Keratinocyte (primary cell): Measurements from ENCODE around the gene NTNG2. TPM values are rescaled to one million over a fixed set of nuclear protein-coding genes. Genes with fewer than 3 reads are reported as not detected.

Experiments used
- DNase-seq: peaks from one replicate; pipeline ENCODE4 v3.0.0-alpha.2; 2011; ENCODE audit warnings: low read depth, missing footprints, low spot score
- FAIRE-seq: peaks from 2 replicates; lab custom pipeline; 2011; peaks lifted over from hg19 to GRCh38; lab: Jason Lieb, UNC
- H2AFZ ChIP-seq: 2 replicates; pipeline ENCODE4 v1.6.0; 2012; ENCODE audit warnings: low read length, control low read depth, inconsistent platforms; ENCODE audit not compliant: control insufficient read depth
- H3K27ac ChIP-seq: 2 replicates; pipeline ENCODE4 v1.5.1; 2011; ENCODE audit warnings: low read length; ENCODE audit not compliant: control insufficient read depth, insufficient read depth
- H3K27me3 ChIP-seq: 3 replicates; pipeline ENCODE4 v1.6.0; 2011; ENCODE audit warnings: low read length; ENCODE audit not compliant: control insufficient read depth, insufficient read depth; ENCODE audit errors: extremely low read depth
- H3K36me3 ChIP-seq, 2 experiments: 2 replicates in 1 of 2; 3 replicates in 1 of 2; pipeline ENCODE4 v1.5.1; 2011; ENCODE audit warnings: low read length in 2 of 2, mild to moderate bottlenecking in 1 of 2; ENCODE audit not compliant: control insufficient read depth in 2 of 2, insufficient read depth in 2 of 2; ENCODE audit errors: extremely low read depth in 1 of 2
- H3K4me1 ChIP-seq: 3 replicates; pipeline ENCODE4 v1.5.1; 2011; ENCODE audit warnings: low read length; ENCODE audit not compliant: control insufficient read depth, insufficient read depth; ENCODE audit errors: extremely low read depth
- H3K4me2 ChIP-seq: 3 replicates; pipeline ENCODE4 v1.6.0; 2011; ENCODE audit warnings: low read depth, low read length; ENCODE audit not compliant: control insufficient read depth, insufficient read depth; ENCODE audit errors: extremely low read depth
- H3K4me3 ChIP-seq, 3 experiments: fragments of 200-600 bp in 1 of 3; sonication (generic) in 1 of 3; 2 replicates in 2 of 3; 3 replicates in 1 of 3; pipeline ENCODE4 v1.5.1; 2011 to 2016; ENCODE audit warnings: low read length in 3 of 3, mild to moderate bottlenecking in 3 of 3, control low read depth in 2 of 3, inconsistent platforms in 1 of 3, low read depth in 1 of 3, mixed read lengths in 1 of 3, mixed run types in 1 of 3, moderate library complexity in 1 of 3; ENCODE audit not compliant: control insufficient read depth in 2 of 3, insufficient read depth in 2 of 3; ENCODE audit errors: extremely low read depth in 1 of 3
- H3K79me2 ChIP-seq: 2 replicates; pipeline ENCODE4 v1.6.0; 2012; ENCODE audit warnings: low read length; ENCODE audit not compliant: control insufficient read depth, insufficient read depth
- H3K9ac ChIP-seq: 3 replicates; pipeline ENCODE4 v1.6.0; 2011; ENCODE audit warnings: low read length; ENCODE audit not compliant: control insufficient read depth, insufficient read depth; ENCODE audit errors: extremely low read depth
- H3K9me1 ChIP-seq: 3 replicates; pipeline ENCODE4 v1.6.0; 2011; ENCODE audit warnings: low read length; ENCODE audit not compliant: control insufficient read depth, insufficient read depth; ENCODE audit errors: extremely low read depth
- H3K9me3 ChIP-seq: 2 replicates; pipeline ENCODE4 v1.5.1; 2012; ENCODE audit warnings: low read depth, low read length; ENCODE audit not compliant: control insufficient read depth
- H4K20me1 ChIP-seq: 3 replicates; pipeline ENCODE4 v1.6.0; 2011; ENCODE audit warnings: low read length; ENCODE audit not compliant: control insufficient read depth, insufficient read depth; ENCODE audit errors: extremely low read depth
- CTCF ChIP-seq, 3 experiments: IDR thresholded peaks in 1 of 3; conservative IDR thresholded peaks in 1 of 3; optimal IDR thresholded peaks in 1 of 3; 2 replicates in 2 of 3; 3 replicates in 1 of 3; pipeline versions ENCODE3 to v1.5.1; 2011; ENCODE audit warnings: low read length in 3 of 3, mild to moderate bottlenecking in 3 of 3, moderate library complexity in 2 of 3, control low read depth in 1 of 3, inconsistent platforms in 1 of 3; ENCODE audit not compliant: insufficient read depth in 2 of 3; ENCODE audit errors: extremely low read depth in 1 of 3
- EZH2 ChIP-seq: IDR thresholded peaks from one replicate; pipeline ENCODE4 v1.6.1; 2012; ENCODE audit warnings: inconsistent platforms, mild to moderate bottlenecking, low read length, moderate library complexity
- dilution Hi-C: fragments of 300-500 bp; cut with MboI; formaldehyde crosslinking; loops from one replicate; pipeline ENCODE4 v1.7.0; 2020; ENCODE audit warnings: low sequenced_read_pairs; ENCODE audit not compliant: extremely low pct_ligation_motif_present
- polyA plus RNA-seq, 5 experiments: library from polyadenylated mRNA; depleted of rRNA in 3 of 5; stranded (reverse) in 3 of 5; stranded (forward) in 1 of 5; unstranded in 1 of 5; fragments of >200 nt; gene quantifications; 1 replicate in 1 of 5; 2 replicates in 3 of 5; 3 replicates in 1 of 5; pipeline versions ENCODE4 v1.2.1 to v1.2.3, GENCODE V29; 2011 to 2012; ENCODE audit warnings: missing spikeins in 2 of 5, low read depth in 1 of 5, low replicate concordance in 1 of 5

The NTNG2 gene
- polyA plus RNA-seq, 1 donor (not counting 4 experiments of a cell fraction or from before 2014, with no cell fraction given) = 0.05 TPM

- peaks cover 80% of the 10 kb centered on the region for H3K27me3 ChIP-seq
Observed at GRCh38 chr9:132152231-132152630, 9.6 kb upstream of the NTNG2 start.

GRCh38 chr9:132154863-132155567, 6.8 kb upstream of the NTNG2 start:
- FAIRE-seq (no peak), DNase-seq (no peak)
- no peaks in the 10 kb centered on the region for H3K36me3 ChIP-seq
- dilution Hi-C loops = loop anchor here (25.0 kb wide), 1 partner anchor 343 kb away; no protein-coding TSS in a partner anchor
- no peaks in the 10 kb centered on the region for H3K79me2 ChIP-seq
- H3K4me1 ChIP-seq = no peaks in the 10 kb centered on the region
- H3K27me3 ChIP-seq = peaks cover 84% of the 10 kb centered on the region
- no peaks in the 10 kb centered on the region for H4K20me1 ChIP-seq
- H3K9me1 ChIP-seq = no peaks in the 10 kb centered on the region
- H2AFZ ChIP-seq = no peak overlapping the region
- no peak overlapping the region for H3K4me3 ChIP-seq
- no peak overlapping the region for H3K9ac ChIP-seq
- TF ChIP-seq EZH2 (no peak), CTCF (optimal IDR thresholded peaks at IDR 0.05 in 1 of 3, IDR thresholded peaks at IDR 0.05 in 1 of 3, conservative IDR thresholded peaks at IDR 0.05 in 1 of 3; ENCODE audit: extremely low read depth in 1 of 3, insufficient read depth in 2 of 3, low read length in 3 of 3) (no peak)
- no peaks in the 10 kb centered on the region for H3K9me3 ChIP-seq
- no peak overlapping the region for H3K27ac ChIP-seq
- no peak overlapping the region for H3K4me2 ChIP-seq

More at GRCh38 chr9:132152231-132152630, 9.6 kb upstream of the NTNG2 start:
- FAIRE-seq (no peak), DNase-seq (no peak)
- Histone ChIP-seq H3K4me3 (no peak overlapping the region), H3K9ac (no peak overlapping the region), H3K4me1 (no peaks in the 10 kb centered on the region), H3K79me2 (no peaks in the 10 kb centered on the region), H3K9me1 (no peaks in the 10 kb centered on the region), H3K27ac (no peak overlapping the region), H3K9me3 (no peaks in the 10 kb centered on the region), H4K20me1 (peaks cover 3% of the 10 kb centered on the region), H2AFZ (no peak overlapping the region), H3K4me2 (no peak overlapping the region), H3K36me3 (no peaks in the 10 kb centered on the region)
- TF ChIP-seq CTCF (optimal IDR thresholded peaks at IDR 0.05 in 1 of 3, IDR thresholded peaks at IDR 0.05 in 1 of 3, conservative IDR thresholded peaks at IDR 0.05 in 1 of 3; ENCODE audit: extremely low read depth in 1 of 3, insufficient read depth in 2 of 3, low read length in 3 of 3) = no peak
- TF ChIP-seq EZH2 = no peak
- dilution Hi-C loops = loop anchor here (25.0 kb wide), 1 partner anchor 340 kb away; no protein-coding TSS in a partner anchor
